H9 (cell line): ENCODE data around the gene LOXL1. TPM values are rescaled to one million over a fixed set of nuclear protein-coding genes. Genes with fewer than 3 reads are reported as not detected.

ENCODE experiments used
- DNase-seq: peaks from one replicate; pipeline ENCODE4 v3.0.0-alpha.2; 2017
- H2AFZ ChIP-seq: one replicate; pipeline ENCODE4 v1.6.1; 2013; ENCODE audit warnings: mild to moderate bottlenecking, low read length, control low read depth, moderate library complexity
- H2AK5ac ChIP-seq: 2 replicates; pipeline ENCODE4 v1.6.1; 2013; ENCODE audit warnings: low read length, control low read depth, mixed read lengths; ENCODE audit not compliant: insufficient read length
- H2BK120ac ChIP-seq: one replicate; pipeline ENCODE4 v1.6.1; 2013; ENCODE audit warnings: low read depth, mild to moderate bottlenecking, low read length, control low read depth, inconsistent platforms; ENCODE audit not compliant: poor library complexity, severe bottlenecking
- H2BK12ac ChIP-seq: 2 replicates; pipeline ENCODE4 v1.6.1; 2013; ENCODE audit warnings: low read length, control low read depth, mixed read lengths, low read depth; ENCODE audit not compliant: insufficient read length
- H2BK15ac ChIP-seq: 2 replicates; pipeline ENCODE4 v1.6.1; 2013; ENCODE audit warnings: low read depth, low read length, control low read depth
- H2BK20ac ChIP-seq: one replicate; pipeline ENCODE4 v1.6.1; 2013; ENCODE audit warnings: low read depth, mild to moderate bottlenecking, low read length, control low read depth, inconsistent platforms; ENCODE audit not compliant: poor library complexity, severe bottlenecking
- H2BK5ac ChIP-seq: 2 replicates; pipeline ENCODE4 v1.6.1; 2013; ENCODE audit warnings: low read length, control low read depth, mixed read lengths; ENCODE audit not compliant: insufficient read length
- H3K14ac ChIP-seq: 2 replicates; pipeline ENCODE4 v1.6.1; 2013; ENCODE audit warnings: low read length, control low read depth; ENCODE audit not compliant: insufficient read depth
- H3K18ac ChIP-seq: 2 replicates; pipeline ENCODE4 v1.6.1; 2013; ENCODE audit warnings: low read depth, mild to moderate bottlenecking, mixed read lengths, low read length, control low read depth; ENCODE audit not compliant: insufficient read length
- H3K23ac ChIP-seq: 2 replicates; pipeline ENCODE4 v1.6.1; 2013; ENCODE audit warnings: low read length, control low read depth, mixed read lengths, low read depth; ENCODE audit not compliant: insufficient read length
- H3K23me2 ChIP-seq: 2 replicates; pipeline ENCODE4 v1.6.1; 2013; ENCODE audit warnings: low read depth, mild to moderate bottlenecking, mixed read lengths, low read length, control low read depth; ENCODE audit not compliant: insufficient read length, poor library complexity, severe bottlenecking
- H3K27ac ChIP-seq: 2 replicates; pipeline ENCODE4 v1.5.1; 2013; ENCODE audit warnings: low read length, control low read depth, mixed read lengths, low read depth; ENCODE audit not compliant: insufficient read length
- H3K27me3 ChIP-seq: 2 replicates; pipeline ENCODE4 v1.6.1; 2013; ENCODE audit warnings: low read length, control low read depth, inconsistent platforms; ENCODE audit not compliant: insufficient read depth
- H3K4ac ChIP-seq: 2 replicates; pipeline ENCODE4 v1.6.1; 2013; ENCODE audit warnings: low read depth, mild to moderate bottlenecking, control low read depth, inconsistent platforms, low read length, moderate library complexity
- H3K4me1 ChIP-seq: 2 replicates; pipeline ENCODE4 v1.6.1; 2013; ENCODE audit warnings: low read length, control low read depth, inconsistent platforms; ENCODE audit not compliant: insufficient read depth
- H3K4me2 ChIP-seq: 2 replicates; pipeline ENCODE4 v1.6.1; 2013; ENCODE audit warnings: low read length, control low read depth, mixed read lengths; ENCODE audit not compliant: insufficient read length, insufficient read depth
- H3K56ac ChIP-seq: 2 replicates; pipeline ENCODE4 v1.6.1; 2013; ENCODE audit warnings: low read depth, mild to moderate bottlenecking, mixed read lengths, low read length, control low read depth; ENCODE audit not compliant: insufficient read length
- H3K79me1 ChIP-seq: 2 replicates; pipeline ENCODE4 v1.6.1; 2013; ENCODE audit warnings: low read depth, mild to moderate bottlenecking, moderate library complexity, low read length, control low read depth, inconsistent platforms; ENCODE audit not compliant: insufficient read depth, poor library complexity, severe bottlenecking
- H3K79me2 ChIP-seq: 2 replicates; pipeline ENCODE4 v1.6.1; 2013; ENCODE audit warnings: low read length, control low read depth, inconsistent platforms; ENCODE audit not compliant: insufficient read depth
- H3K9ac ChIP-seq: 2 replicates; pipeline ENCODE4 v1.6.1; 2013; ENCODE audit warnings: low read length, control low read depth, mixed read lengths; ENCODE audit not compliant: insufficient read length; ENCODE audit errors: extremely low read depth
- H3K9me3 ChIP-seq: one replicate; pipeline ENCODE4 v1.6.1; 2013; ENCODE audit warnings: low read depth, low read length, inconsistent platforms; ENCODE audit not compliant: control insufficient read depth
- H3T11ph ChIP-seq: one replicate; pipeline ENCODE4 v1.6.1; 2013; ENCODE audit warnings: mild to moderate bottlenecking, low read length, control low read depth, inconsistent platforms
- H4K20me1 ChIP-seq: one replicate; pipeline ENCODE4 v1.6.1; 2013; ENCODE audit not compliant: control insufficient read depth, insufficient read length, insufficient read depth
- H4K5ac ChIP-seq: 2 replicates; pipeline ENCODE4 v1.6.1; 2013; ENCODE audit warnings: low read depth, mild to moderate bottlenecking, mixed read lengths, low read length, control low read depth; ENCODE audit not compliant: insufficient read length
- H4K8ac ChIP-seq: replicated peaks from 2 replicates; pipeline ENCODE4 v1.6.1; 2013; ENCODE audit warnings: low read length, control low read depth, mixed read lengths, low read depth; ENCODE audit not compliant: insufficient read length
- H4K91ac ChIP-seq: 2 replicates; pipeline ENCODE4 v1.6.1; 2013; ENCODE audit warnings: low read depth, mild to moderate bottlenecking, moderate library complexity, mixed read lengths, low read length, control low read depth; ENCODE audit not compliant: insufficient read length
- H3K27ac Mint-ChIP-seq, 3 experiments: 2 replicates in 2 of 3; 3 replicates in 1 of 3; pipeline ENCODE4 v1.8.0; 2020 to 2021; ENCODE audit warnings: mixed read lengths in 3 of 3, mild to moderate bottlenecking in 1 of 3, moderate library complexity in 1 of 3
- H3K27me3 Mint-ChIP-seq: 2 replicates; pipeline ENCODE4 v1.8.0; 2021; ENCODE audit warnings: low read depth, mild to moderate bottlenecking, moderate library complexity, mixed read lengths
- H3K36me3 Mint-ChIP-seq, 3 experiments: 2 replicates in 2 of 3; 3 replicates in 1 of 3; pipeline ENCODE4 v1.8.0; 2020 to 2021; ENCODE audit warnings: low read depth in 3 of 3, mixed read lengths in 3 of 3; ENCODE audit not compliant: insufficient read depth in 1 of 3
- H3K4me1 Mint-ChIP-seq, 2 experiments: 2 replicates each; pipeline ENCODE4 v1.8.0; 2020; ENCODE audit warnings: mixed read lengths in 2 of 2
- H3K4me3 Mint-ChIP-seq, 2 experiments: 2 replicates in 1 of 2; 3 replicates in 1 of 2; pipeline ENCODE4 v1.8.0; 2020 to 2021; ENCODE audit warnings: mild to moderate bottlenecking in 2 of 2, mixed read lengths in 2 of 2, moderate library complexity in 1 of 2
- H3K9me3 Mint-ChIP-seq, 2 experiments: 2 replicates in 1 of 2; 3 replicates in 1 of 2; pipeline ENCODE4 v1.8.0; 2020; ENCODE audit warnings: mild to moderate bottlenecking in 2 of 2, mixed read lengths in 2 of 2, moderate library complexity in 1 of 2
- WGBS: extraction: QIAGEN DNeasy Blood & Tissue Kit; methylation state at CpG from one replicate; pipeline ENCODE4 v1.1.7; 2013; ENCODE audit warnings: missing lambda C conversion rate, low lambda C conversion rate, mixed read lengths; ENCODE audit not compliant: insufficient read length; ENCODE audit errors: extremely low coverage; 5-methylcytosine and 5-hydroxymethylcytosine counted together
- total RNA-seq: library from RNA; stranded (reverse); gene quantifications from 2 replicates; pipeline ENCODE4 v1.2.1, GENCODE V29; 2021
- TF ChIP-seq, protein P1 (sequence below): fragments of 200-600 bp; sonication (generic); conservative IDR thresholded peaks from 3 replicates; pipeline ENCODE4 v1.8.0; 2021; ENCODE audit warnings: antibody characterized with exemption, mild to moderate bottlenecking

Gene LOXL1
- total RNA-seq, 1 experiment from 2014 or later, result 9.1 TPM

DNA sequence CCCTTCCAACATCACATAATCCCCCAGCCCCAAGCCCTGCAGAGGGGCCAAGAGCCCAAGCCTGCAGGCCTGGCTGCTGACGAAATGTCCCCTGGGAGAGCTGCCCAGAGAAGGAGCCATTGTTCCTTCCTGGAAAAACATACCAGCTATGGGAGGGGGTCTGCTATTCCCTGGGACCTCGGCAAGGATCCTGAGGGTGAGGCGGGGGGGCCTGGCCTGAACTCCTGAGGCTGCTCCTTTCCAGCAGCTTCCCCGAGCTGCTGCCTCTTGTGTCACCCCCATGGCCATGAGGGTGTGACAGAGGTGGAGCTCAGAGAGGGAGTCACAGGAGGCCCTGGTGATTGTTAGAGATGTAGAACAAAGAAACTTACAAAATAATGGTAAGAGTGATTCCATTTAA lies 12.9 kb downstream of the LOXL1 start:
- Mint-ChIP-seq H3K9me3 (no peaks in the 10 kb centered on the region), H3K27me3 (peaks cover 4% of the 10 kb centered on the region), H3K36me3 (no peaks in the 10 kb centered on the region), H3K4me1 (peaks cover 18 to 23% of the 10 kb centered on the region in 2 experiments), H3K27ac (peak overlapping the region in 2 of 3 experiments; percentile 39 to 62; a peak in 5 of 7 replicates), H3K4me3 (no peak overlapping the region)
- Histone ChIP-seq H4K20me1 (no peaks in the 10 kb centered on the region), H4K91ac (no peak overlapping the region), H3K23ac (no peak overlapping the region), H2BK20ac (no peak overlapping the region), H2AK5ac (no peak overlapping the region), H3K9me3 (no peaks in the 10 kb centered on the region), H2BK12ac (no peak overlapping the region), H4K5ac (no peak overlapping the region), H2BK15ac (no peak overlapping the region), H2AFZ (no peak overlapping the region), H3T11ph (no peak overlapping the region), H3K23me2 (no peaks in the 10 kb centered on the region), H2BK5ac (no peak overlapping the region), H3K4me1 (no peaks in the 10 kb centered on the region), H3K14ac (no peak overlapping the region; the same call in 1 of the 2 replicates), H3K18ac (no peak overlapping the region), H3K79me2 (no peaks in the 10 kb centered on the region), H3K79me1 (no peaks in the 10 kb centered on the region), H3K4me2 (no peak overlapping the region), H2BK120ac (no peak overlapping the region), H3K27ac (no peak overlapping the region), H4K8ac (no peak overlapping the region), H3K56ac (no peak overlapping the region), H3K9ac (no peak overlapping the region), H3K4ac (no peak overlapping the region), H3K27me3 (no peaks in the 10 kb centered on the region)
- TF ChIP-seq, protein P1, sequence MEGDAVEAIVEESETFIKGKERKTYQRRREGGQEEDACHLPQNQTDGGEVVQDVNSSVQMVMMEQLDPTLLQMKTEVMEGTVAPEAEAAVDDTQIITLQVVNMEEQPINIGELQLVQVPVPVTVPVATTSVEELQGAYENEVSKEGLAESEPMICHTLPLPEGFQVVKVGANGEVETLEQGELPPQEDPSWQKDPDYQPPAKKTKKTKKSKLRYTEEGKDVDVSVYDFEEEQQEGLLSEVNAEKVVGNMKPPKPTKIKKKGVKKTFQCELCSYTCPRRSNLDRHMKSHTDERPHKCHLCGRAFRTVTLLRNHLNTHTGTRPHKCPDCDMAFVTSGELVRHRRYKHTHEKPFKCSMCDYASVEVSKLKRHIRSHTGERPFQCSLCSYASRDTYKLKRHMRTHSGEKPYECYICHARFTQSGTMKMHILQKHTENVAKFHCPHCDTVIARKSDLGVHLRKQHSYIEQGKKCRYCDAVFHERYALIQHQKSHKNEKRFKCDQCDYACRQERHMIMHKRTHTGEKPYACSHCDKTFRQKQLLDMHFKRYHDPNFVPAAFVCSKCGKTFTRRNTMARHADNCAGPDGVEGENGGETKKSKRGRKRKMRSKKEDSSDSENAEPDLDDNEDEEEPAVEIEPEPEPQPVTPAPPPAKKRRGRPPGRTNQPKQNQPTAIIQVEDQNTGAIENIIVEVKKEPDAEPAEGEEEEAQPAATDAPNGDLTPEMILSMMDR, result no peak
- no CpG with 5 or more reads among the region's 4 CpGs for WGBS
- no peak for DNase-seq
